PC-3 (cell line): ENCODE measurements around the gene KRT35. TPM values are rescaled to one million over a fixed set of nuclear protein-coding genes. Genes with fewer than 3 reads are reported as not detected.

Source experiments
- ATAC-seq: fragments of 200-7000 bp; cut with Tn5 transposase; 2 replicates; pipeline ENCODE4 v1.9.1; 2020; ENCODE audit warnings: mild to moderate bottlenecking, moderate library complexity
- BruUV-seq: library from RNA; stranded (reverse); fragments of 400-500 nt; replicated peaks from 2 replicates; lab custom pipeline; 2021; lab: Mats Ljungman, UMichigan
- CTCF ChIA-PET: fragments of 300-600 bp; sonication (Branson Sonifier 250); formaldehyde crosslinking; loops from one replicate; lab custom pipeline; 2022; ENCODE audit warnings: antibody characterized with exemption; lab: Charles Lee
- POLR2A ChIA-PET: fragments of 300-600 bp; sonication (Branson Sonifier 250); formaldehyde crosslinking; loops from one replicate; lab custom pipeline; 2022; ENCODE audit warnings: antibody characterized with exemption; ENCODE audit not compliant: unreplicated experiment; lab: Charles Lee
- DNase-seq: peaks from one replicate; pipeline ENCODE4 v3.0.0-alpha.2; 2015
- H2AFZ ChIP-seq: fragments of 300-600 bp; sonication (generic); 2 replicates; pipeline ENCODE4 v1.6.0; 2016; ENCODE audit warnings: antibody characterized with exemption, low read length
- H3F3A ChIP-seq: fragments of 300-600 bp; sonication (generic); one replicate; pipeline ENCODE4 v1.6.0; 2017; ENCODE audit warnings: antibody characterized with exemption, low read length, control low read depth, mild to moderate bottlenecking; ENCODE audit not compliant: unreplicated experiment
- H3K27ac ChIP-seq: fragments of 300-600 bp; sonication (generic); 2 replicates; pipeline ENCODE4 v1.5.1; 2016; ENCODE audit warnings: mild to moderate bottlenecking, low read length
- H3K27me3 ChIP-seq: fragments of 300-600 bp; sonication (generic); 2 replicates; pipeline ENCODE4 v1.6.1; 2016; ENCODE audit warnings: low read length, mixed read lengths
- H3K36me3 ChIP-seq: fragments of 300-600 bp; sonication (generic); 2 replicates; pipeline ENCODE4 v1.6.1; 2016; ENCODE audit warnings: low read depth, mixed run types, low read length, mixed read lengths
- H3K4me1 ChIP-seq: fragments of 300-600 bp; sonication (generic); 2 replicates; pipeline ENCODE4 v1.5.1; 2016; ENCODE audit warnings: low read length; ENCODE audit not compliant: insufficient read depth
- H3K4me2 ChIP-seq: fragments of 300-600 bp; sonication (generic); 2 replicates; pipeline ENCODE4 v1.6.0; 2016; ENCODE audit warnings: low read length
- H3K4me3 ChIP-seq: fragments of 300-600 bp; sonication (generic); 2 replicates; pipeline ENCODE4 v1.5.1; 2016; ENCODE audit warnings: mild to moderate bottlenecking, low read length, mixed read lengths
- H3K79me2 ChIP-seq: fragments of 300-600 bp; sonication (generic); 2 replicates; pipeline ENCODE4 v1.6.1; 2017; ENCODE audit warnings: low read length, mixed read lengths
- H3K9ac ChIP-seq: fragments of 300-600 bp; sonication (generic); 2 replicates; pipeline ENCODE4 v1.6.0; 2016; ENCODE audit warnings: mild to moderate bottlenecking, low read length
- H3K9me2 ChIP-seq: fragments of 300-600 bp; sonication (generic); replicated peaks from 2 replicates; pipeline ENCODE4 v1.6.1; 2016; ENCODE audit warnings: mixed run types, low read length, mixed read lengths
- H3K9me3 ChIP-seq: fragments of 300-600 bp; sonication (generic); 2 replicates; pipeline ENCODE4 v1.6.1; 2016; ENCODE audit warnings: low read length, mixed read lengths
- H4K20me1 ChIP-seq: fragments of 300-600 bp; sonication (generic); 2 replicates; pipeline ENCODE4 v1.6.1; 2016; ENCODE audit warnings: low read length, mixed read lengths
- EZH2 ChIP-seq: fragments of 300-600 bp; sonication (generic); IDR thresholded peaks from one replicate; pipeline ENCODE4 v1.6.1; 2017; ENCODE audit warnings: antibody characterized with exemption, mild to moderate bottlenecking, low read length; ENCODE audit not compliant: unreplicated experiment
- EZH2phosphoT487 ChIP-seq: fragments of 300-600 bp; sonication (generic); IDR thresholded peaks from 2 replicates; pipeline ENCODE4 v1.6.1; 2018; ENCODE audit warnings: mild to moderate bottlenecking, antibody characterized with exemption, low read length, borderline replicate concordance
- intact Hi-C: fragments of 100-400 bp; cut with micrococcal nuclease; formaldehyde crosslinking; loops from 2 replicates; pipeline ENCODE4 v1.9.0; 2023
- total RNA-seq: library from RNA; depleted of rRNA; stranded (reverse); fragments of >200 nt; gene quantifications from 2 replicates; pipeline ENCODE4 v1.2.3, GENCODE V29; 2014
- TF ChIP-seq, protein P1 (sequence below): fragments of 300-600 bp; sonication (generic); conservative IDR thresholded peaks from 2 replicates; pipeline ENCODE4 v1.5.1; 2017; ENCODE audit warnings: antibody characterized with exemption, low read depth, mild to moderate bottlenecking, low read length

KRT35 gene
- total RNA-seq, 1 experiment from 2014 or later = not detected

DNA sequence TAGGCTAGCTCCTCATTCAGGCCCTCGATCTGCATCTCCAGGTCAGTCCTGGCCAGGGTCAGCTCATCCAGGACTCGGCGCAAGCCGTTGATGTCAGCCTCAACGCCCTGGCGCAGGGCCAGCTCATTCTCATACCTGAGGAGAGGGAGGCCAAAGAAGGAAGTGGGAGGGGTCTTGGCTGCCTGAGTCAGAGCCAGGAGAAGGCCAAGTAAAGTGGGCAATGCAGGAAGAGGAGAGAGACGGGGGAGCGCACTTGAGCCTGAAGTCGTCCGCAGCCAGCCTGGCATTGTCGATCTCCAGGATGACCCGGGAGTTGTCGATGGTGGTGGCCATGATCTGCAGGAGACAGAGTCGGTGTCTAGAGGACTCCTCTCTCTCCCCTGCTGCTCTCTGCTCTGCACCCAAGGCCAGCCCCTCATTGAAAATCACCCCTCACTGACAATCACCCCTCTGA is 35.9 kb upstream of the KRT35 start:
- peaks cover 43% of the 10 kb centered on the region for H3K4me1 ChIP-seq
- no peaks in the 10 kb centered on the region for H3K9me2 ChIP-seq
- no peak overlapping the region for H2AFZ ChIP-seq
- BruUV-seq = no TSS peak
- H3F3A ChIP-seq = no peaks in the 10 kb centered on the region
- POLR2A ChIA-PET = no interaction called here
- intact Hi-C loops = loop anchor here (10.0 kb wide), 1 partner anchor 712 kb away; no protein-coding TSS in a partner anchor
- H3K27ac ChIP-seq = no peak overlapping the region
- no peaks in the 10 kb centered on the region for H3K79me2 ChIP-seq
- TF ChIP-seq EZH2phosphoT487 = no peak
- DNase-seq (no peak), ATAC-seq (no peak)
- peak overlapping the region; percentile 47; the same call in 1 of the 2 replicates for H3K4me2 ChIP-seq
- H4K20me1 ChIP-seq = no peaks in the 10 kb centered on the region
- H3K9ac ChIP-seq = no peak overlapping the region
- no peaks in the 10 kb centered on the region for H3K27me3 ChIP-seq
- H3K9me3 ChIP-seq = no peaks in the 10 kb centered on the region
- no peak overlapping the region for H3K4me3 ChIP-seq
- H3K36me3 ChIP-seq = peaks cover 8% of the 10 kb centered on the region; the same call in 1 of the 2 replicates
- CTCF ChIA-PET = no interaction called here

DNA sequence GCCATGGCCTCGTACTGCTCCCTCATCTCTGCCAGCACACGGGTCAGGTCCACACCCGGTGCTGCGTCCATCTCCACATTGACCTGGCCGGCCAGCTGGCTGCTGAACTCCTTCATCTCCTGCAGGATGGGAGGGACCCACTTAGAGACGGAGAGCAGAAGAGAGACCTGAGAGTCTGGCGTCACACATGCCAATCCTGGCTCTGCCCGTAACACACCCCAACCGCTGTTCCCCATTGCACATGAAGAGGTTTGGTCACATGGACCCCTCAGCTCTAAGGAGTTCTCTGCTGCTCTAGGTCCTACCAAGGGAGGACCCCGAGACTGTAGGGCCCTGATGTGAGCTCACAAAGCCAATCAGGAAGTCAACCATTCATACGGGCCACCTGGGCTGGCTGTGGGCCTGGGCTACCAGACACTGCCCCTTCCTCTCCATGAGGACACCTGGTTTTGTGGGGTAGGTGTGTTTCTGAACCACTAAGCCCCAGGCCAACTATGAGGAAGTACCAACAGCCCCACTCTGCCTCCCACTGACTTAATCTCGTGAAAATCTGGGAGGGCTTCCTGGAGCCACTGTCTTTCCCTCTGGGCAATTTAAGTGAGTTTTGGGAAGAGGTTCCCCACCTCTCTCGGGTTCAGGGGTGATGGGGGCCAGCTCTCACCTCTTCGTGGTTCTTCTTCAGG is 35.3 kb upstream of the KRT35 start:
- H3K9me3 ChIP-seq = no peaks in the 10 kb centered on the region
- DNase-seq = no peak
- TF ChIP-seq, protein P1, sequence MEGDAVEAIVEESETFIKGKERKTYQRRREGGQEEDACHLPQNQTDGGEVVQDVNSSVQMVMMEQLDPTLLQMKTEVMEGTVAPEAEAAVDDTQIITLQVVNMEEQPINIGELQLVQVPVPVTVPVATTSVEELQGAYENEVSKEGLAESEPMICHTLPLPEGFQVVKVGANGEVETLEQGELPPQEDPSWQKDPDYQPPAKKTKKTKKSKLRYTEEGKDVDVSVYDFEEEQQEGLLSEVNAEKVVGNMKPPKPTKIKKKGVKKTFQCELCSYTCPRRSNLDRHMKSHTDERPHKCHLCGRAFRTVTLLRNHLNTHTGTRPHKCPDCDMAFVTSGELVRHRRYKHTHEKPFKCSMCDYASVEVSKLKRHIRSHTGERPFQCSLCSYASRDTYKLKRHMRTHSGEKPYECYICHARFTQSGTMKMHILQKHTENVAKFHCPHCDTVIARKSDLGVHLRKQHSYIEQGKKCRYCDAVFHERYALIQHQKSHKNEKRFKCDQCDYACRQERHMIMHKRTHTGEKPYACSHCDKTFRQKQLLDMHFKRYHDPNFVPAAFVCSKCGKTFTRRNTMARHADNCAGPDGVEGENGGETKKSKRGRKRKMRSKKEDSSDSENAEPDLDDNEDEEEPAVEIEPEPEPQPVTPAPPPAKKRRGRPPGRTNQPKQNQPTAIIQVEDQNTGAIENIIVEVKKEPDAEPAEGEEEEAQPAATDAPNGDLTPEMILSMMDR = no peak
- no peak for TF ChIP-seq EZH2
- no peak for TF ChIP-seq EZH2phosphoT487
- ChIA-PET CTCF (no interaction called here), POLR2A (no interaction called here)
- BruUV-seq = no TSS peak
- H3K36me3 ChIP-seq = peaks cover 8% of the 10 kb centered on the region; the same call in 1 of the 2 replicates
- no peaks in the 10 kb centered on the region for H3K27me3 ChIP-seq
- no peaks in the 10 kb centered on the region for H3K9me2 ChIP-seq
- H3K27ac ChIP-seq = no peak overlapping the region
- no peaks in the 10 kb centered on the region for H3F3A ChIP-seq
- no peak for ATAC-seq
- H3K9ac ChIP-seq = no peak overlapping the region
- no peak overlapping the region for H2AFZ ChIP-seq
- H3K4me3 ChIP-seq = no peak overlapping the region
- no peak overlapping the region for H3K4me2 ChIP-seq
- no peaks in the 10 kb centered on the region for H4K20me1 ChIP-seq
- intact Hi-C loops = loop anchor here (10.0 kb wide), 1 partner anchor 711 kb away; no protein-coding TSS in a partner anchor
- no peaks in the 10 kb centered on the region for H3K79me2 ChIP-seq
- H3K4me1 ChIP-seq = peaks cover 41% of the 10 kb centered on the region

DNA sequence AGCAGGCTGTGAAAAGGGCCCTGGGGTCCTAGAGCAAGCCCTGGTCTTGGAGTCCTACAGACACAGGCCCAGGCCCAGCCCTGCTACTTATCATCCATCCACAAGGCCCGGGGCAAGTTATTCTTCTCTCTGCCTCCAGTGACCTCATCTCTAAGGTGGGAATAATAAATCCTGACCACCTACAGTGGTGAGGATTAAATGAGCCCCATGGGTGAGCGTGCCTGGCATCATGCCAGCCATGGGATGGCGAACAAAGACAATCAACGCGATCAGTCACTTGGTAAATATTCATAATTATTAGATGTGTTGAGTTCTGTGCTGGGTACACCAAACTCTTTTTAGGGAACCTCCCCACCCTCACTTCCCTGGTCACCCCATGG is 32.2 kb upstream of the KRT35 start:
- Histone ChIP-seq H3K27ac (no peak overlapping the region), H3K9me2 (no peaks in the 10 kb centered on the region), H3K36me3 (peaks cover 8% of the 10 kb centered on the region; the same call in 1 of the 2 replicates), H3K79me2 (no peaks in the 10 kb centered on the region), H2AFZ (no peak overlapping the region), H3K4me1 (peaks cover 21% of the 10 kb centered on the region), H3F3A (no peaks in the 10 kb centered on the region), H3K9me3 (no peaks in the 10 kb centered on the region), H3K27me3 (no peaks in the 10 kb centered on the region), H3K4me2 (no peak overlapping the region), H3K4me3 (no peak overlapping the region), H3K9ac (no peak overlapping the region), H4K20me1 (no peaks in the 10 kb centered on the region)
- ChIA-PET CTCF (interaction anchor here (0.7 kb wide), 1 partner anchor 95 kb away, joined by 4 read pairs; no protein-coding TSS in a partner anchor), POLR2A (no interaction called here)
- TF ChIP-seq EZH2phosphoT487 = no peak
- no peak for TF ChIP-seq EZH2
- TF ChIP-seq, protein P1 = no peak
- ATAC-seq (no peak), DNase-seq (no peak)
- intact Hi-C loops = loop anchor here (10.0 kb wide), 1 partner anchor 708 kb away; no protein-coding TSS in a partner anchor
- BruUV-seq = no TSS peak
